ENCODE results near the gene FAM118A. TPM values are rescaled to one million over a fixed set of nuclear protein-coding genes. Genes with fewer than 3 reads are reported as not detected.
"Not testable (repeated sequence)": the region's sequence is repeated elsewhere in the genome, so short reads cannot be mapped to it uniquely, and the experiment has no call there.

Gene FAM118A
- total RNA-seq, 2 donors from 2014 or later: 16.0 to 24.6 TPM

DNA sequence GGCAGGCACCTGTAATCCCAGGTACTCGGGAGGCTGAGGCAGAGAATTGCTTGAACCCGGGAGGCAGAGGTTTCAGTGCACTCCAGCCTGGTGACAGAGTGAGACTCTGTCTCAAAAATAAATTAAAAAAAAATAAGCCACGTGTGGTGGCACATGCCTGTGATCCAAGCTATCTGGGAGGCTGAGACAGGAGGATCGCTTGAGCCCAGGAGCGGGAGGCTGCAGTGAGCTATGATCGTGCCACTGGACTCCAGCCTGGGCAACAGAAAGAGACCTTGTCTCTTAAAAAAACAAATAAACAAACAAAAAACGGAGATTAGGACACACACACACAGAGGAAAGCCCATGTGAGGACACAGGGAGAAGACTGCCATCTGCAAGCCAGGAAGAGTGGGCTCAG is 32.0 kb upstream of the FAM118A start:
- intact Hi-C loops (cut with DNase I): loop anchor here in 1 of 2 donors (10.0 kb wide), 1 partner anchor 157 kb away; no protein-coding TSS in a partner anchor
- DNase-seq (ENCODE audit: low spot score): not testable (repeated sequence)

- intact Hi-C loops (cut with DNase I): loop anchor here in 1 of 2 donors (10.0 kb wide), 1 partner anchor 157 kb away; no protein-coding TSS in a partner anchor
- no peak for DNase-seq (ENCODE audit: low spot score)
These were observed 31.6 kb upstream of the FAM118A start for GRCh38 chr22:45278125-45278524.

GRCh38 chr22:45280587-45280980 is 29.1 kb upstream of the FAM118A start:
- intact Hi-C loops (cut with DNase I): no loop called here
- DNase-seq (ENCODE audit: low spot score): no peak

DNA sequence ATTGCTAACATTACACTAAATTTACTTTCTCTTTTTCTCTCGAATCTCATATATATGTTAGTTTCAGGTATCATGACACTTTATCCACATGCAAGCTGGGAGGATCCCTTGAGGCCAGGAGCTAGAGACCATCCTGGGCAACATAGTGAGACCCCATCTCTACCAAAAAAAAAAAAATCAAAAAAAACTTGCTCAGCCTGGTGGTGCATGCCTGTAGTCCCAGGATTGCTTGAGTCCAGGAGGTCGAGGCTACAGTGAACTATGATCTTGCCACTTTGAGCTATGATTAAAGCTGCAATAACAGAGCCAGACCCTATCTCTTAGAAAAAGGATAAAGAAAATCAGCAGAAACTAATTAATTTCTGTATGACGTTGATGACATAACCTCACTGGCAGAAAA is 28.7 kb upstream of the FAM118A start:
- intact Hi-C loops (cut with DNase I): no loop called here
- DNase-seq (ENCODE audit: low spot score): no peak

- intact Hi-C loops (cut with DNase I): no loop called here
- DNase-seq (ENCODE audit: low spot score): peak; percentile 86
These were observed 24.9 kb upstream of the FAM118A start, which contains the start of gene UPK3A for GRCh38 chr22:45284705-45285262. UPK3A (plus strand) TSS chr22:45284949; CDS start chr22:45285014, 65 bp downstream.

DNA sequence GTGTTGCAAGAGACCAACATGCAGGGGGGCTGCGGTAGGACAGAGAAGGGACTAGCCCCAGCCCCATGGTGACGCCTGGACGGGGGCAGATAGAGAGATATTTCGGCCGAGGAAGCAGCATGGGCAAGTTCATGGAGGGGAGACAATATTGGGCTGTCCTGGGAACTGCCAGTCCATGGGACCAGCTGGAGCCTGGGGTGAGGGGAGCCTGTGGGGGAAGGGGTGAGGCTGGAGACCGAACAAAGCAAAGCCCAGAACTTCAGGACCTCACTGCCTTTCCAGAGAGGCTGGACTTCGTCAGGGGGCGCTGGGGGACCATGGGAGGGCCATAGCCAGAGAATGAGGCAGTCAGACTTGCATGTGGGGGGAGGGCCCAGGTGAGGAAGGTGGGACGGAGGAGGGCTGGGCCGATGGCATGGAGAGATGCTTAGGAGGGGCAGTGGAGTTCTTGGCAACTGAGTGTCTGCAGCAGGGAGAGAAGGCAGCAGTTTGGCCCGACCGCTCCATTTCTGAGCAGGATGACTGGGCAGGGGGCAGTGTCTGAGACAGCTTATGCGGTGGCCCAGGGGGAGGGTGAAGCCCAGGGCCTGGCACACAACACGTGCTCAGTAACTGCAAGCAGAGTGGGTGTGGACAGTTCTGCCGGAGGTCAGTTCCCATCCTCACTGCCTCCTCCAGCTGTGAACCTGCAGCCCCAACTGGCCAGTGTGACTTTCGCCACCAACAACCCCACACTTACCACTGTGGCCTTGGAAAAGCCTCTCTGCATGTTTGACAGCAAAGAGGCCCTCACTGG is 24.3 kb upstream of the FAM118A start:
- no peak for DNase-seq (ENCODE audit: low spot score)

DNA sequence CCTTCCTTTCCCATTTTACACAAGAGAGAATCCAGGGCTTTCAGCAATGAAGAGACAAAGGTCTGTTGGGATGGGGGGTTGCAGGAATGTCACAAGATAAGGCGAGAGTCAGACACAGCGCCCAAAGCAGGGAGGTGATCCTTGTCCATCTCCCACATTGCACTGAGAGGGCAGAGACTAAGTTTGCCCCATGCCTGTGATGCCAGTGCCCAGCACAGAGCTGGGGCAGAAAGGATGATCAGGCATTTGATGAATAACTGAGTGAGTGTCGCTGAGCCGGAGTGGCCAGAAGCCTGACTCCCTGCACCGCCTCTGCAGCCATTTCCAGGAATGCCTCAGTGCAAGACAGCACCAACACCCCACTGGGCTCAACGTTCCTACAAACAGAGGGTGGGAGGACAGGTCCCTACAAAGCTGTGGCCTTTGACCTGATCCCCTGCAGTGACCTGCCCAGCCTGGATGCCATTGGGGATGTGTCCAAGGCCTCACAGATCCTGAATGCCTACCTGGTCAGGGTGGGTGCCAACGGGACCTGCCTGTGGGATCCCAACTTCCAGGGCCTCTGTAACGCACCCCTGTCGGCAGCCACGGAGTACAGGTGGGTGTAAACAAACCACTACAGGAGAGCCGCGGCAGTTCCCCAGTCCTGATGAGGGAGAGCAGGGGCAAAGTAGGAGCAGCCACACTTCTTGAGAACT is 22.7 kb upstream of the FAM118A start:
- no peak for DNase-seq (ENCODE audit: low spot score)
- intact Hi-C loops (cut with DNase I): no loop called here

More for the DNA sequence above, 24.3 kb upstream of the FAM118A start:
- intact Hi-C loops (cut with DNase I): no loop called here

DNA sequence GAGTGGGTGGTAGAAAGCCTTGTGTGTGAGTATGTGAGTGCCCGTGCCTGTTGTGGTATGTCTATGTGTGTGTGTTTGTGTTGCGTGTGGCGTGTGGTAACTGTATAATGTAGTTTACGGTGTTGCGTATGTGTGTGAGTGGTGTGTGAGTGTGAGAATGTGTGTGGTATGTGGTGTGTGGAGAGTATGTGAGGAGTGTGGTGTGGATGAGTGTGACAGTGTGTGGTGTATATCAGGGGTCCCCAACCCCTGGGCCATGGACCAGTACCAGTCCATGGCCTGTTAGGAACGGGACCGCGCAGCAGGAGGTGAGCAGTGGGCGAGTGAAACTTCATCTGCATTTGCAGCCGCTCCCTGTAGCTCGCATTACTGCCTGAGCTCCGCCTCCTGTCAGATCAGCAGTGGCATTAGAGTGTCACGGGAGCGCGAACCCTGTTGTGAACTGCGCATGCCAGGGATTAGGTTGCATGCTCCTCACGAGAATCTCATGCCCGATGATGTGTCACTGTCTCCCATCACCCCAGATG is 19.3 kb upstream of the FAM118A start:
- intact Hi-C loops (cut with DNase I): no loop called here
- no peak for DNase-seq (ENCODE audit: low spot score)

DNA sequence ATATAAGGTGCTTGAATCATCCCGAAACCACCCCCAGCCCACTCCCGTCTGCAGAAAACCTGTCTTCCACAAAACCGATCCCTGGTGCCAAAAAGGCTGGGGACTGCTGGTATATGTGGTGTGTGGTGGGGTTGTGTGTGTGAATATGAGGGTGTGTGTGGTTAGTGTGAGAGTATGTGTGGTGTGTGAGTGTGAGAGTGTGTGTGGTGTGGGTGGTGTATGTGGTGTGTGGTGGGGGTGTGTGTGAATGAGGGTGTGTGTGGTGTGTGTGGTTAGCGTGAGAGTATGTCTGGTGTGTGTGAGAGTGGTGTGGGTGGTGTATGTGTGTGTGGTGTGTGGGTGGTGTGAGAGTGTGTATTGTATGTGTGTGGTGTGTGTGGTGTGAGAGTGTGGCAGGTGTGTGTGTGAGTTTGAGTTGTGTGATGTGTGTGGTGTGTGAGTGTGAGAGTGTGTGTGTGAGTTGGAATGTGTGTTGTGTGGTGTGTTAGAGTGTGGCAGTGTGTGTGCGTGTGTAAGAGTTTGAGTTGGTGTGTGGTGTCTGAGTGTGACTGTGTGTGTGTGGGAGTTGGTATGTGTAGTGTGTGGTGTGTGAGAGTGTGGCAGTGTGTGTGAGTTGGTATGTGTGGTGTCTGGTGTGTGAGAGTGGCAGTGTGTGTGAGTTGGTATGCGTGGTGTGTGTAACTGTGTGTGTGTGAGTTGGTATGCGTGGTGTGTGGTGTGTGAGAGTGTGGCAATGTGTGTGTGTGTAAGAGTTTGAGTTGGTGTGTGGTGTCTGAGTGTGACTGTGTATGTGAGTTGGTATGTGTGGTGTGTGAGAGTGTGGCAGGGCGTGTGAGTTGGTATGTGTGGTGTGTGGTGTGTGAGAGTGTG is 18.4 kb upstream of the FAM118A start:
- no peak for DNase-seq (ENCODE audit: low spot score)
- intact Hi-C loops (cut with DNase I): no loop called here

DNA sequence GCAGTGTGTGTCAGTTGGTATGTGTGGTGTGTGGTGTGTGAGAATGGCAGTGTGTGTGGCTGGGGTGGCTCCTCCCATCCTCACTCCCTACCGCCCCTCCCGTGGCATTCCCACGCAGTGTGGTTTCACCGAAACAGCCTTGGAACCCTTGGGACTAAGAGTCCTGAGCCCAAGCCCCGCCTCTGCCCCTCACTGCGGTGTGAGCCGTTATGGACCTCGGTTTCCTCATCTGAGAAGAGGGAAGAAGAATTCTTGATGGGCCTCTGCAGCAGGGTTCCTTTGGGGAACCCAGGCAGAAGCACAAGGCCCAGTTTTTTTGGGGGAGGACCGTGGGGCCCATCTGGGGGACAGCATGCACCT is 17.8 kb upstream of the FAM118A start:
- intact Hi-C loops (cut with DNase I): no loop called here
- DNase-seq (ENCODE audit: low spot score): no peak

DNA sequence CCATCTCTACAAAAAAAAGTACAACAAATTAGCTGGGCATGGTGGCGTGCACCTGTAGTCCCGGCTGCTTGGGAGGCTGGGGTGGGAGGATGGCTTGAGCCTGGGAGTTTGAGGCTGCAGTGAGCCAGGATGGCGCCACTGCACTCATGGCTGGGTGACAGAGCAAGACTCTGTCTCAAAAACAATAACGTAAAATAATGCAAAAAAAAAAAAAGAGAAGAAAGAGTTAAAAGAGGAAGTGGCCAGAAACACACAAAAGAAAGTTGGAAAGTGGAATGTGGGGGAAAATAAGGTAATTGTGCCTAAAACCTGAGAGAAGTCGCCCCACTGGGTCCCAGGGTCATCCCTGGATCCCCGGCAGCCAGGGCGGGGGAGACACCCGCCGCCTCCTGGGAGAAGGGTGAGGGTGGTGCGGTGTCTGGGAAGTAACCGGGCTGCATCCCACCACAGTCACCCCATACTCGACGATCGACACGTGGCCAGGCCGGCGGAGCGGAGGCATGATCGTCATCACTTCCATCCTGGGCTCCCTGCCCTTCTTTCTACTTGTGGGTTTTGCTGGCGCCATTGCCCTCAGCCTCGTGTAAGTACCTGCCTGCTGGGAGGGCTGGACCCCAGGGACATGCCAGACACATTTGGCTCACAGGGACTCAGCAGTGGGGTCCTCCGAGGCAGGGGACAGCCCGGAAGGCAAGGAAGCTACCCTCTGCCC is 16.8 kb upstream of the FAM118A start:
- intact Hi-C loops (cut with DNase I): no loop called here
- DNase-seq (ENCODE audit: low spot score): no peak

GRCh38 chr22:45294030-45294429 is 15.7 kb upstream of the FAM118A start:
- intact Hi-C loops (cut with DNase I): no loop called here
- DNase-seq (ENCODE audit: low spot score): no peak

DNA sequence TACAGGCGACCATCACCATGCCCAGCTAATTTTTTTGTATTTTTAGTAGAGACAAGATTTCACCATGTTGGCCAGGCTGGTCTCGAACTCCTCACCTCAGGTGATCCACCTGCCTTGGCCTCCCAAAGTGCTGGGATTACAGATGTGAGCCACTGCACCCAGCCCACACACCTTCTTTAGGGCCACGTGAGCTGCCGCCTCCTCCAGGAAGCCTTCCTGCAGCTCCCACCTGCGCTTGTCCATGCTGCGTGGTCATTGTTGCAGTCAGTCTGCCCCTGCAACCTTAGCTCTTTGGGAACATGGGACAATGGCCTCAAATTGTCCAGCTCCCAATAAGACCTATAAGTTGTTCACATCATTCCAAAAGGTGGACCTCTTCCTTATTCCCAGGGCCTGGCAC is 14.7 kb upstream of the FAM118A start:
- intact Hi-C loops (cut with DNase I): loop anchor here in 1 of 2 donors (5.0 kb wide), 1 partner anchor 662 kb away; no protein-coding TSS in a partner anchor
- not testable (repeated sequence) for DNase-seq (ENCODE audit: low spot score)

- intact Hi-C loops (cut with DNase I): loop anchor here in 1 of 2 donors (5.0 kb wide), 1 partner anchor 662 kb away; no protein-coding TSS in a partner anchor
- no peak for DNase-seq (ENCODE audit: low spot score)
These were observed 14.2 kb upstream of the FAM118A start for GRCh38 chr22:45295492-45295891.

DNA sequence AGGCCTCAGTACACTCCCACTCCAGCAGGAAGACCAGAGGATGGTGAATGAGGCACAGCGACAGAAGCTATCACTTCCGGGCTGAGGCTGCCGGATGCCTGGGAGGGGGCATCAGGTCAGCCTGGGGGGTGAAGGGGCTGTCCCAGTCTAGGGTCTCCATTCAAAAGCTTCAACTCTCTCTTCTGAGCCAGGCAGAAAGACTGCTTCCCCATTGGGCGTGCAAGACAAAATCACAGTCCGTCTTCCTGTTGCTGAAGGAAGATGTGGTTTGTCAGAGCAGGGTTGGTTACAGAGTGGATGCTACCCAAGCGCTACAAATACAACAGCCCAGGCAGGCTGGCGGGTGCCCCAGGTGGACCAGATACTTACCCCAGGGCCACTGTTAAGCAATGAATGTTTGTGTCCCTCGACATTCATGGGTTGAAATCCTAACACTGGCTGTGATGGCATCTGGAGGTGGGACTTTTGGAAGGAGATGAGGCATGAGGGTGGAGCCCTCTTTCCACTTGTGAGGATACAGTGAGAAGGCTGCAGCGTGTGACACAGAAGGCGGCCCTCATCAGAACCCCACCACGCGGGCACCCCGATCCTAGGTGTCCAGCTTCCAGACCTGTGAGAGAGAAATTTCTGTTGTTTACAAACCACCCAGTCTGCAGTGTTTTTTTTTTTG is 13.0 kb upstream of the FAM118A start:
- intact Hi-C loops (cut with DNase I): loop anchor here in 1 of 2 donors (5.0 kb wide), 1 partner anchor 661 kb away; no protein-coding TSS in a partner anchor

DNA sequence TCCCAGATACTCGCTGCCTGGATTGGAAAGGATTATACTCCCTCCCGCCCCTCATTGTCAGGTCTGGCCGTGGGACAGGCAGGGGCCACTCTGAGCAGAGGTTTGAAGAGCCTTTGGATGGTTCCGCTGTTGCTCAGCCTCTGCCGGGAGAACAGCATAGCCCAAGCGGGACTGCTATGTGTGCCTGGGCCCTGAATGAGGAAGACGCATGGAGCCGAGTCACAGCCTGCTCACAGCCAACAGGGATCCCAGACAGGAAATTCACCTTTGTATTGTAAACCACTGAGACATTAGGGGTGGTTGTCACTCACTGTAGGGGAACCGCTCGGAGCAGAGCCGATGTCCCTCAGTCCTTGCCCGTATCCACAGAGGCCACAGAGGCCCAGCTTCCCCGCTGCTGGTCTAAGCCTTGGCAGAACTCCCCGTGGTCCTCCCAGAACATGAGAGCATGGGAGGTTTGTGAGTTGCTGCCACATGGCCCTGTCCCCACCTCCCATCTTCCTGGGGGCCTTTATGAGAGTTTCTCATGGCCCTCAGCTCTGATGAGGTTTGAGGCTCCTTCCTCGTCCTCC is 10.7 kb upstream of the FAM118A start:
- intact Hi-C loops (cut with DNase I): loop anchor here in 1 of 2 donors (5.0 kb wide), 1 partner anchor 658 kb away; no protein-coding TSS in a partner anchor
- no peak for DNase-seq (ENCODE audit: low spot score)

More for the DNA sequence above, 13.0 kb upstream of the FAM118A start:
- DNase-seq (ENCODE audit: low spot score): no peak

GRCh38 chr22:45302751-45303150 is 7.0 kb upstream of the FAM118A start:
- intact Hi-C loops (cut with DNase I): no loop called here
- no peak for DNase-seq (ENCODE audit: low spot score)

Data from posterior vena cava (tissue), 2 donors.